SKM-1 treated with dmso at 0.1 percent for 144 hours (cell line): ENCODE measurements around the gene GATAD2A.
"Not testable (repeated sequence)": the region's sequence is repeated elsewhere in the genome, so short reads cannot be mapped to it uniquely, and the experiment has no call there.

Experiments
- DNase-seq: peaks from one replicate; lab custom pipeline; 2025; ENCODE audit not compliant: unreplicated experiment; lab: John Stamatoyannopoulos, UW

Gene GATAD2A

GRCh38 chr19:19445288-19445687 is 39.8 kb downstream of the GATAD2A start:
- no peak for DNase-seq

GRCh38 chr19:19445911-19446361 is 40.5 kb downstream of the GATAD2A start:
- no peak for DNase-seq

DNA sequence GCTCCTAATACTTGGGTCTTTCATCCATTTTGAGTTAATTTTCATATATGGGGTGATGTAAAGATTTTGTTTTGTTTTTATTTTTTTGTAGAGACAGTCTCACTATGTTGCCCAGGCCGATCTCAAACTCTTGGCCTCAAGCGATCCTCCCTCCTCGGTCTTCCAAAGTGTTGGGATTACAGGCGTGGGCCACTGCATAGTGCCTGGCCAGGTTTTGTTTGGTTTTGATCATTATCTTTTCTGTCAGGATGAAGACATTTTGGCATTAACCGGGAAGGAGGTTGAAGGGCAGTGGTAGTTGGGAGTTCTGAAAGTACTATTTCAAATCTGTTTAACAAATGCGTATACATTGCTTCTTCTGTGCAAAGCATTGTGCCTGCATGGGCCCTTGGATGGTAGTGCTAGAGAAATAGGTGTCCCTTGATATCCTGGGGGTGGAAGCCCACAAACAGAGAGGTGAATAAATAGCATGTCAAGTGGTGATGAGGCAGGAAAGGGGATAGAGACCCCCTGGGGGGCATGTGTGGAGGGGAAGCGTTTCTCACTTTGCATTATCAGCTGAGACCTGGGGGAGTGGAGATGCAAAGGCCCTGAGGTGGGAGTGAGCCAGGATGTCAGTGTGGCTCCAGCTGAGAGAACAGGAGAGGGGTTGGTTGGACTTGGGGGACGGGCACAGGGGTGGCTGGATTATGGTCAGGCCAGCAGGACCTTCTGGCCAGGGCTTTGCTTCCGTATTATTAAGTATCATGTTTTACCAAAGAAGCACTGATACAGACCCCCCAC is 41.4 kb downstream of the GATAD2A start:
- DNase-seq: no peak

- DNase-seq: no peak
These were observed 42.2 kb downstream of the GATAD2A start for GRCh38 chr19:19447536-19448237.

DNA sequence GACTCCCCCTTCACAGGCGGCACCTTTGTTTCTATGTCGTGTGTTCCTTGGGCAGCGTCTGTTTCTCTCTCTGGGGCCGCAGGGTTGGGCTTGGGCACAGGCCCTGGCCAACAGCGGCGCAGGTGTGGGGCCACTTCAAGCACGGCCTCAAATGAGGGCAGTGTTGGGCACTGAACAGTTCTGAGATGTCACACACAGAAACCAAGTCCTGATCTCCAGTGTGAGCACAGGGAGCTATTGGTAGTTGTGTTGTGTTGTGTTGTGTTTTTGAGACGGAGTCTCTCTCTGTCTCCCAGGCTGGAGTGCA is 42.7 kb downstream of the GATAD2A start:
- DNase-seq: no peak

DNA sequence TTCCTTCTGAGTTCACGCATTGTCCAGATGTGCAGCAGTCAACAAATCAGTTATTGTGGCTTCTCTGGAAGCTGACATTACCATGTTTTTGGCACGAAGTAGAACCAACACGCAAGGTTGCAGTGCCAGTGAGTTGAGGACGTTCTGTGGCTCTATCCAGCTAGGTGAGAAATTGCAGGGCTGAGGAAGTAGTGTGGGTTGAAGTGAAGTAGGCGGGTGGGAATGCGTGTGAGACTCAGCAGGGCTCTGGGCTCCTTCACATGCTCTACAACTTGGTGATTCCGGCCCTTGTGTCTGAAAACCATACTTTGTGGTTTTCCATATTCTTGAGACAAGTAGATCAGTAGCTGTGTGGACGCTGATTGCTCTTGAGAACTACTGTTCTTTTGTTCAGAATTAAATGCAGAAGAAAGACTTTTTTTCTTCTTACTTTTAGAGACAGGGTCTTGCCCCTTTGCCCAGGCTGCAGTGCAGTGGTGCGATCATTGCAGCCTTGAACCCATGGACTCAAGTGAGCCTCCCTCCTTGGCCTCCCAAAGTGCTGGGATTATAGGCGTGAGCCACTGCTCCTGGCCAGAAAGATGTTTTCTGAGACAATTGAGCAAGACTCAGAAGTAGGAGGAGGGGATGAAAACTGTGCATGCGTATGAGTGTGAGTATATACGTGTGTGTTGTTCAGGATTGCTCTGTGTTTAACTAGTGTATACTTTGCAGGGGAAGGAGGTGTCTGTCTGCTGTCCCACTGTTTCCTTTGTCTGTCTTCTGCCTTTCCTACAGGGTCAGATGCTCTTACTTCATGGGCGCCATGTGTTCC is 46.2 kb downstream of the GATAD2A start:
- DNase-seq: no peak

GRCh38 chr19:19452243-19453124 is 47.0 kb downstream of the GATAD2A start:
- no peak for DNase-seq

- no peak for DNase-seq
These were observed 47.6 kb downstream of the GATAD2A start for GRCh38 chr19:19453125-19453454.

GRCh38 chr19:19455166-19455919 is 49.9 kb downstream of the GATAD2A start:
- DNase-seq: not testable (repeated sequence)

GRCh38 chr19:19457671-19458070 is 52.2 kb downstream of the GATAD2A start:
- no peak for DNase-seq

GRCh38 chr19:19458110-19458816 is 52.8 kb downstream of the GATAD2A start:
- DNase-seq: no peak

GRCh38 chr19:19459073-19459472 is 53.6 kb downstream of the GATAD2A start:
- DNase-seq: no peak

- DNase-seq: peak; percentile 23
These were observed 54.3 kb downstream of the GATAD2A start for GRCh38 chr19:19459707-19460251.

DNA sequence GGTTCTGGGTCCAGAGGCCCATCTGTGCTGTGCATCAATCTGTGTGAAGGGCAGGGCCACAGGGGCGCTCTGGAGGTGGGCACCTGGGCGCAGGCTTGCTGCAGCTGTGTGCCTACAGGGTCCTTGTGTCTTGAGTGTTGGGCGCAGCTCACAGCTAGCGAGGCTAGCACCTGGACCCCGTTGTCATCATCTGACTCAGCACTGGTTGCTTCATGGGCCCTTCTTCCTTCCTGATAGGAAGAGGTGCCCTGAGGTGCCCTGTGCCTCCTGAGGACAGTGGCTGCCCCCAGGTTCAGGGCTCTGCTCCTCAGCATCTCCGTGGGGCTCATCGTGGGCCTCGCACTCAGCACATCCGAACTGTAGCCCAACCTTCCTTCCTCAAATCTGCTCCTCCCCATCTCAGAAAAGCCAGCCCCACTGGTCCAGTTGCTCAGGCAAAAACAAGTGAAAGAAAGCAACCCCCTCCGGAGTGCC is 54.8 kb downstream of the GATAD2A start:
- no peak for DNase-seq

GRCh38 chr19:19460761-19461265 is 55.3 kb downstream of the GATAD2A start:
- DNase-seq: no peak

- DNase-seq: no peak
These were observed 55.8 kb downstream of the GATAD2A start for GRCh38 chr19:19461306-19461670.

GRCh38 chr19:19461671-19462622 is 56.5 kb downstream of the GATAD2A start:
- DNase-seq: no peak
